ENCODE measurements around the gene BCL2L2. TPM values are rescaled to one million over a fixed set of nuclear protein-coding genes. Genes with fewer than 3 reads are reported as not detected.
A peak's percentile ranks its signal among the peaks of the same experiment; 100 is the strongest.

BCL2L2 gene
- total and polyA plus RNA-seq, 2 donors (not counting 1 experiment from before 2014, with no cell fraction given), result 5.4 to 17.8 TPM

GRCh38 chr14:23321572-23322547, 15.2 kb downstream of the BCL2L2 start:
- peaks cover 7 to 32% of the 10 kb centered on the region in 2 experiments for H3K36me3 ChIP-seq (replicated peaks in 1 of 2; ENCODE audit: control extremely low read depth in 1 of 2, control insufficient read depth in 1 of 2, extremely low read depth in 1 of 2, insufficient read depth in 2 of 2, low read length in 1 of 2)
- no peak for ATAC-seq (ENCODE audit: low read depth)
- peaks cover 21 to 24% of the 10 kb centered on the region in 2 donors for H3K4me1 ChIP-seq (ENCODE audit: control insufficient read depth in 2 of 2, insufficient read depth in 2 of 2, low read length in 2 of 2)
- H3K27me3 ChIP-seq (replicated peaks in 1 of 4; ENCODE audit: control extremely low read depth in 1 of 4, control insufficient read depth in 3 of 4, insufficient read depth in 4 of 4, low read length in 3 of 4), result no peaks in the 10 kb centered on the region
- peak; percentile 57 for DNase-seq
- intact Hi-C loops (cut with micrococcal nuclease), result loop anchor here (1.0 to 2.0 kb wide), 9 partner anchors 16 to 1121 kb away; partner anchors contain the start of genes ACIN1, BCL2L2, C14orf119 and HOMEZ
- H3K9me3 Mint-ChIP-seq (ENCODE audit: insufficient read depth), result no peaks in the 10 kb centered on the region
- WGBS (ENCODE audit: insufficient coverage), result under 1% methylated on average over 36 of the region's 64 CpGs
- H3K27ac ChIP-seq (ENCODE audit: low read length in 2 of 2), result peak overlapping the region; percentile 79 to 90
- peaks cover 15% of the 10 kb centered on the region for H3K79me2 ChIP-seq (ENCODE audit: control insufficient read depth, insufficient read depth, low read length)
- H3K9ac ChIP-seq (ENCODE audit: low read length), result peak overlapping the region; percentile 80
- H3K27me3 Mint-ChIP-seq, result no peaks in the 10 kb centered on the region
- peak overlapping the region; percentile 92 for H3K4me2 ChIP-seq (replicated peaks; ENCODE audit: low read depth, low read length, poor library complexity, severe bottlenecking)
- H4K20me1 ChIP-seq (ENCODE audit: control insufficient read depth, insufficient read depth, low read length, poor library complexity, severe bottlenecking), result peaks cover 13% of the 10 kb centered on the region
- peaks cover 33% of the 10 kb centered on the region for H3K4me1 Mint-ChIP-seq
- TF ChIP-seq EZH2 (IDR thresholded peaks at IDR 0.05; ENCODE audit: borderline replicate concordance, insufficient read depth, low read depth, low read length, poor library complexity, severe bottlenecking) (no peak), CTCF (IDR thresholded peaks at IDR 0.05) (no peak)
- H3K9me3 ChIP-seq (ENCODE audit: control extremely low read depth in 1 of 3, control insufficient read depth in 2 of 3, insufficient read depth in 1 of 3, low read length in 2 of 3), result no peaks in the 10 kb centered on the region
- H2AFZ ChIP-seq (ENCODE audit: insufficient read depth, low read depth, low read length, poor library complexity, severe bottlenecking), result peak overlapping the region; percentile 79
- H3K27ac Mint-ChIP-seq, result peak overlapping the region; percentile 90
- ChIA-PET CTCF (interaction anchor here (0.5 to 6.7 kb wide), 19 partner anchors 15 to 1834 kb away, joined by 3 to 56 read pairs (median 6); partner anchors contain the start of genes ACIN1, BCL2L2, C14orf119 and CDH24), POLR2A (interaction anchor here (0.6 to 4.4 kb wide), 15 partner anchors 8 to 438 kb away, joined by 3 to 84 read pairs (median 4); partner anchors contain the start of genes ACIN1, AP1G2, BCL2L2 and C14orf119)
- H3K4me3 ChIP-seq (ENCODE audit: control extremely low read depth in 1 of 5, extremely low read depth in 1 of 5, insufficient read depth in 1 of 5, low read depth in 2 of 5, low read length in 4 of 5), result peak overlapping the region; percentile 32 to 89 (median 73)
- peak overlapping the region; percentile 93 for H3K4me3 Mint-ChIP-seq

All from B cell (primary cell).